Body of pancreas (tissue), 4 donors: ENCODE measurements around the gene PYGM. TPM values are rescaled to one million over a fixed set of nuclear protein-coding genes. Genes with fewer than 3 reads are reported as not detected.

ENCODE experiments used
- ATAC-seq: fragments of 150-250 bp; one replicate; pipeline ENCODE4 v1.9.1; 2016
- DNase-seq, 4 donors: peaks; one replicate each; pipeline ENCODE4 v3.0.0-alpha.2; 2019
- H3K27ac ChIP-seq, 4 donors: fragments of 200-600 bp; sonication (generic); 1 replicate in 3 of 4; 2 replicates in 1 of 4; pipeline versions ENCODE4 v1.5.1 to v1.6.1; 2016 to 2019; ENCODE audit warnings: mild to moderate bottlenecking in 1 of 4, mixed read lengths in 1 of 4, moderate library complexity in 1 of 4
- H3K27me3 ChIP-seq, 2 donors: fragments of 200-600 bp; sonication (generic); one replicate each; pipeline ENCODE4 v1.6.0; 2016; ENCODE audit warnings: mild to moderate bottlenecking in 1 of 2
- H3K36me3 ChIP-seq, 2 donors: fragments of 200-600 bp; sonication (generic); replicated peaks in 1 of 2; 2 replicates each; pipeline ENCODE4 v1.5.1; 2016; ENCODE audit warnings: low read depth in 2 of 2; ENCODE audit not compliant: insufficient read depth in 1 of 2
- H3K4me1 ChIP-seq: fragments of 200-600 bp; sonication (generic); one replicate; pipeline ENCODE4 v1.6.0; 2016
- H3K4me3 ChIP-seq, 2 donors: fragments of 200-600 bp; sonication (generic); 1 replicate in 1 of 2; 2 replicates in 1 of 2; pipeline ENCODE4 v1.5.1; 2016 to 2019
- H3K9me3 ChIP-seq, 3 donors: fragments of 200-600 bp; sonication (generic); 1 replicate in 2 of 3; 2 replicates in 1 of 3; pipeline ENCODE4 v1.5.1; 2016
- POLR2A ChIP-seq, 3 donors: fragments of 450-650 bp; IDR thresholded peaks; one replicate each; pipeline ENCODE4 v1.6.1; 2016; ENCODE audit warnings: antibody characterized with exemption in 3 of 3, mild to moderate bottlenecking in 2 of 3
- WGBS, 2 donors: methylation state at CpG; one replicate each; pipeline ENCODE4 v1.1.5; 2017; 5-methylcytosine and 5-hydroxymethylcytosine counted together
- intact Hi-C: fragments of 100-400 bp; cut with DNase I; formaldehyde crosslinking; loops from one replicate; pipeline ENCODE4 v1.15.1; 2023
- total RNA-seq, 2 donors: library from RNA; depleted of rRNA; stranded (reverse); fragments of >200 nt; gene quantifications; one replicate each; pipeline ENCODE4 v1.1.0, GENCODE V29; 2016
- TF ChIP-seq, protein P1 (sequence below), 7 experiments: fragments of 450-650 bp in 4 of 7; fragments of 200-600 bp in 3 of 7; sonication (generic) in 3 of 7; IDR thresholded peaks; one replicate each; pipeline ENCODE4 v1.5.1; 2016 to 2019; ENCODE audit warnings: antibody characterized with exemption in 7 of 7

PYGM gene
- total RNA-seq, 2 donors from 2014 or later, result 0.78 to 4.3 TPM

DNA sequence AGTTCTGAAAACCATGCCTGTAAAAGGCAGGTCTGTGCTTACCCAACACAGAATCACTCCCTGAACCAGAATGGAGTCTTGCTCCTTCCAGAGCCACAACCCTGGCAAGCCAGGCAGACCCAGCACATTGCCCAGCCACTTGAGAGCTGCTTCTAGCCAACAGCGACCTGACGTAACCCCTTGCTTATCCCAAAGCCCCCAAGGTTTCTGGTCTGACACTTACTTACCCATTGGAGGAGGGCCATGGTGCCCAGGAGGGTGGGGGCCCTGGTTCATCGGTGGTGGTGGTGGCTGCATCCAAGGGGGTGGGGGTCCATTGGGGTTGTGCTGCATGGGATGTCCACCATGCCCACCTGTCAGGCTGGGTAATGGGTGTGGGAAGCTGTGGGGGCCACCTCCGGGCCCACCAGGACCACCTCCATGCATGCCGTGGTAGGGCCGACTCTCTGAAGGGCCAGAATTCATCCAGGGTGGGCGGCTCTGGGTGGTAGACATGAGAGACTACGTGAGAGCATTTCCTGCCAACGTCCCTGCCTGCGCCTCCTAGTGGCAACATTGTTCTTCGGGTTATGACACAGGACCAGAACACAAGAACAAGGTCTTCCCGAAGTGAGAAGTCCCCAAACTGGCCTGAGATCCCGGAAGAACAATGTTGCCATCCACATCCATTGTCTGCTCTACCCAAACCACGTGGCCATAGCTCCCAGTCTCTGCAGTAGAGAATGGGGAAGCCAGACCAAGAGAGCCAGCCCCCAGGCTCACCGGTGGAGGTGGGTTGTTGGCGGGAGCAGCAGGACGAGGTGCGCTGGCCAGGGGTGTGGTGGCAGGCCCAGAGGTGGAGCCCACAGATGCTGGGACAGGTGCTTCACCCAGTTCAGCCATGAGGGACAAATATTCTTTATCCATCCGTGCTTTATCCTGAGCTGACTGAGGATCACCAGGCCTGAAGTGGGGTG is 7.8 kb upstream of the PYGM start:
- H3K36me3 ChIP-seq, result peaks cover 44 to 65% of the 10 kb centered on the region in 2 donors
- peaks cover 18% of the 10 kb centered on the region for H3K4me1 ChIP-seq
- 52 to 65% methylated on average over 13 to 19 of the region's 19 CpGs for WGBS, 2 donors
- intact Hi-C loops, result no loop called here
- no peaks in the 10 kb centered on the region for H3K27me3 ChIP-seq
- peak overlapping the region in 3 of 4 donors; percentile 2 to 47 (median 15) for H3K27ac ChIP-seq
- TF ChIP-seq, protein P1, sequence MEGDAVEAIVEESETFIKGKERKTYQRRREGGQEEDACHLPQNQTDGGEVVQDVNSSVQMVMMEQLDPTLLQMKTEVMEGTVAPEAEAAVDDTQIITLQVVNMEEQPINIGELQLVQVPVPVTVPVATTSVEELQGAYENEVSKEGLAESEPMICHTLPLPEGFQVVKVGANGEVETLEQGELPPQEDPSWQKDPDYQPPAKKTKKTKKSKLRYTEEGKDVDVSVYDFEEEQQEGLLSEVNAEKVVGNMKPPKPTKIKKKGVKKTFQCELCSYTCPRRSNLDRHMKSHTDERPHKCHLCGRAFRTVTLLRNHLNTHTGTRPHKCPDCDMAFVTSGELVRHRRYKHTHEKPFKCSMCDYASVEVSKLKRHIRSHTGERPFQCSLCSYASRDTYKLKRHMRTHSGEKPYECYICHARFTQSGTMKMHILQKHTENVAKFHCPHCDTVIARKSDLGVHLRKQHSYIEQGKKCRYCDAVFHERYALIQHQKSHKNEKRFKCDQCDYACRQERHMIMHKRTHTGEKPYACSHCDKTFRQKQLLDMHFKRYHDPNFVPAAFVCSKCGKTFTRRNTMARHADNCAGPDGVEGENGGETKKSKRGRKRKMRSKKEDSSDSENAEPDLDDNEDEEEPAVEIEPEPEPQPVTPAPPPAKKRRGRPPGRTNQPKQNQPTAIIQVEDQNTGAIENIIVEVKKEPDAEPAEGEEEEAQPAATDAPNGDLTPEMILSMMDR (IDR thresholded peaks at IDR 0.05), result peak; percentile 46 to 67 (median 57)
- TF ChIP-seq POLR2A (IDR thresholded peaks at IDR 0.05), result no peak
- DNase-seq, result peak; percentile 67 to 73 (median 71)
- no peaks in the 10 kb centered on the region for H3K9me3 ChIP-seq
- ATAC-seq, result peak; percentile 41
- H3K4me3 ChIP-seq, result no peak overlapping the region

- Histone ChIP-seq H3K36me3 (peaks cover 44 to 65% of the 10 kb centered on the region in 2 donors), H3K4me3 (no peak overlapping the region), H3K4me1 (peaks cover 11% of the 10 kb centered on the region), H3K9me3 (no peaks in the 10 kb centered on the region), H3K27ac (peak overlapping the region in 1 of 4 donors; percentile 2), H3K27me3 (no peaks in the 10 kb centered on the region)
- WGBS, 2 donors, result 95 to 98% methylated on average over 7 to 11 of the region's 11 CpGs
- intact Hi-C loops, result no loop called here
- no peak for ATAC-seq
- no peak for DNase-seq
- TF ChIP-seq POLR2A (IDR thresholded peaks at IDR 0.05), result no peak
- TF ChIP-seq, protein P1 (IDR thresholded peaks at IDR 0.05), result no peak
Observed at GRCh38 chr11:64766881-64767280, 7.1 kb upstream of the PYGM start.

DNA sequence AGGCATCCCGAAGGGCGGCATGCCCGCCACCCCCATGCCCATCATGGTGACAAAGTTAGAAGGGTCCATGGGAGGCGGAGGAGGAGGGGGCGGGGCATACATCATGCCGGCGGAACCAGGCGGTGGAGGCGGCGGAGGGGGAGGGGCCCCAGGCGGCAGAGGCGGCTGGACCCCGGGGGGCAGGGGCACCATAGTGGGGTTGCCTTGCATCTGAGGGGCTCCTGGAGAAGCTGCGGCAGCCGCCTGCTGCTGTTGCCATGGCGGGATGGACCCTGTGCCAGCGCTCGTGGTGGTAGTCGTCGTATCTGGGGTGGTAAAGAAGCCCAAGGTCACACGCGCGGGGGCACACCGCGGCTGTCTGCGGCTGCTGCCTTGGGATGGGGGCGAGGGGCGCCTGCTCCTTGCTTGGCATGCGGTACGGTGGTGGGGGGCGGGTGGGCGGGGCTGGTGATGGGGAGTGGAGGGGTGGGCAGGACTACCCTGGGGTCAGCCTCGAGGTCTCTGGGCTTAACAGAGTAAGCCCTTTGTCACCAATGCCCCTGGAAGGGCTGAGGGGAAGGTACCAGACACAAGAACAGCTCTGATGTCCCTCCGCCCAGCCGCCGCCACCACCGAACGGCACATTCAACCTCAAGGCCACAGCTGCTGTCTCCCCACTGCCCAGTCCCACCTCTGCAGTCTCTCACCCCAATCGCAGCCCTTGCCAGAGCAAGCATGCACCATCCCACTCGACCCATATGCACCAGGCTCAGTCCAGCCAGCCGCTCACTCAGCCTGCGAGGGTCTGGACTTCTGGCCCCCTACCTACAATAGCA is 6.3 kb upstream of the PYGM start:
- TF ChIP-seq, protein P1 (IDR thresholded peaks at IDR 0.05), result no peak
- TF ChIP-seq POLR2A (IDR thresholded peaks at IDR 0.05), result no peak
- WGBS, 2 donors, result 85 to 94% methylated on average over 35 to 40 of the region's 42 CpGs
- H3K4me1 ChIP-seq, result peaks cover 9% of the 10 kb centered on the region
- no peaks in the 10 kb centered on the region for H3K27me3 ChIP-seq
- H3K36me3 ChIP-seq, result peaks cover 44 to 62% of the 10 kb centered on the region in 2 donors
- no peak for ATAC-seq
- no peaks in the 10 kb centered on the region for H3K9me3 ChIP-seq
- no peak overlapping the region for H3K27ac ChIP-seq
- intact Hi-C loops, result no loop called here
- H3K4me3 ChIP-seq, result no peak overlapping the region
- peak in 2 of 4 donors; percentile 19 to 25 for DNase-seq

- no peaks in the 10 kb centered on the region for H3K9me3 ChIP-seq
- intact Hi-C loops, result no loop called here
- peaks cover 42 to 57% of the 10 kb centered on the region in 2 donors for H3K36me3 ChIP-seq
- H3K4me3 ChIP-seq, result no peak overlapping the region
- H3K27ac ChIP-seq, result no peak overlapping the region
- WGBS, 2 donors, result 89 to 93% methylated on average over 30 of the region's 30 CpGs
- DNase-seq (peak in 2 of 4 donors; percentile 10 to 16), ATAC-seq (no peak)
- TF ChIP-seq, protein P1 (IDR thresholded peaks at IDR 0.05), result peak in 2 of 7 experiments; percentile 15 to 18
- no peak for TF ChIP-seq POLR2A (IDR thresholded peaks at IDR 0.05)
- no peaks in the 10 kb centered on the region for H3K27me3 ChIP-seq
- H3K4me1 ChIP-seq, result peaks cover 9% of the 10 kb centered on the region
Observed at GRCh38 chr11:64765291-64765850, 5.6 kb upstream of the PYGM start.
